ENCODE data around the gene DIAPH3.

DIAPH3 gene

DNA sequence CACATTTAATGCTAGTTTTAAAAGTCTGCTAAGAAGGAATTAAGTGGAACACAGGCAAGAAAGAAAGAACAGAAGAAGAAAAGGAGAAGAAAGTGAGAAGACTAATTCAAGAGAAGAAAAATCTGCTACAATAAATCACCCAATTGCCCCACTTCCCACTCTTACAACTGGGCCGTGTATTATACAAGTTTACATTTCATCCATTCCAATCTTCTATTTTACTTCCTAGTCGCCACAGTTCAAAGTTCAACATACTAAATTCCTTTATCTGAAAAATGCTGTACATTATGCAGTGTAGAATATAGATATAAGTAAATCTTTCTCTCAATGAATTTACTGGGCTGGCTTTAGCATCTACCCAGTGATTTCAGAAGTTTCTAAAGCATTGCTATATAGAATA lies 328.2 kb downstream of the DIAPH3 start:
- Histone ChIP-seq H3K9me2 (replicated peaks; ENCODE audit: control insufficient read depth, low read length) (no peaks in the 10 kb centered on the region), H3K79me2 (ENCODE audit: control insufficient read depth, low read length) (no peaks in the 10 kb centered on the region), H3K4me1 (ENCODE audit: control insufficient read depth, low read length) (no peaks in the 10 kb centered on the region), H3K4me3 (ENCODE audit: low read length) (no peak overlapping the region), H3K27ac (ENCODE audit: low read depth, low read length) (no peak overlapping the region), H3F3A (ENCODE audit: control insufficient read depth, insufficient read depth) (no peaks in the 10 kb centered on the region), H3K4me2 (ENCODE audit: low read length) (no peak overlapping the region), H3K36me3 (ENCODE audit: control insufficient read depth, low read length) (peaks cover 3% of the 10 kb centered on the region; the same call in 1 of the 2 replicates), H4K20me1 (ENCODE audit: control insufficient read depth, insufficient read depth, low read depth, low read length) (no peaks in the 10 kb centered on the region), H3K9me3 (ENCODE audit: control insufficient read depth, insufficient read depth, low read length) (no peaks in the 10 kb centered on the region), H3K27me3 (ENCODE audit: control insufficient read depth, low read length) (no peaks in the 10 kb centered on the region)
- TF ChIP-seq EZH2phosphoT487 (IDR thresholded peaks at IDR 0.05; ENCODE audit: borderline replicate concordance, low read length) = no peak
- TF ChIP-seq, protein P1, sequence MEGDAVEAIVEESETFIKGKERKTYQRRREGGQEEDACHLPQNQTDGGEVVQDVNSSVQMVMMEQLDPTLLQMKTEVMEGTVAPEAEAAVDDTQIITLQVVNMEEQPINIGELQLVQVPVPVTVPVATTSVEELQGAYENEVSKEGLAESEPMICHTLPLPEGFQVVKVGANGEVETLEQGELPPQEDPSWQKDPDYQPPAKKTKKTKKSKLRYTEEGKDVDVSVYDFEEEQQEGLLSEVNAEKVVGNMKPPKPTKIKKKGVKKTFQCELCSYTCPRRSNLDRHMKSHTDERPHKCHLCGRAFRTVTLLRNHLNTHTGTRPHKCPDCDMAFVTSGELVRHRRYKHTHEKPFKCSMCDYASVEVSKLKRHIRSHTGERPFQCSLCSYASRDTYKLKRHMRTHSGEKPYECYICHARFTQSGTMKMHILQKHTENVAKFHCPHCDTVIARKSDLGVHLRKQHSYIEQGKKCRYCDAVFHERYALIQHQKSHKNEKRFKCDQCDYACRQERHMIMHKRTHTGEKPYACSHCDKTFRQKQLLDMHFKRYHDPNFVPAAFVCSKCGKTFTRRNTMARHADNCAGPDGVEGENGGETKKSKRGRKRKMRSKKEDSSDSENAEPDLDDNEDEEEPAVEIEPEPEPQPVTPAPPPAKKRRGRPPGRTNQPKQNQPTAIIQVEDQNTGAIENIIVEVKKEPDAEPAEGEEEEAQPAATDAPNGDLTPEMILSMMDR (IDR thresholded peaks at IDR 0.05; ENCODE audit: low read depth, low read length, poor library complexity, severe bottlenecking) = no peak

DNA sequence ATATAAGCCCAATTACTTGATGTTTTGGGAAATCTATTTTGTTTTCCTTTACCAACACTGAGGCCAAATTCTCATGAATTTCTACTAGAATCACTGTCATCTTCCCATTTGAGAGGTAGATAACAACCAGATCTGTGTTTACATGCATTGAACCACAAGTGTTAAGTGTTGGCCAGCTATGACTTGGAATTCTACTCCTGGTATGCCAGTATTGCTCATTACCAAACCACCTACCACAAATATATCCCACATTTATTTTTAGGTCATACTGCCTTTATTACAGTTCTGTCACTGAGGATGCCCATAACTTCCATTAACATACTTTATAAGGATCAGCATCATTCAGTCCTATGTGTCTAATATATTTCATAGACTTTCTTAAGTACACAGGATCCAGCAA lies 328.9 kb downstream of the DIAPH3 start:
- H3K27ac ChIP-seq (ENCODE audit: low read depth, low read length) = no peak overlapping the region
- TF ChIP-seq, protein P1 (IDR thresholded peaks at IDR 0.05; ENCODE audit: low read depth, low read length, poor library complexity, severe bottlenecking) = no peak
- no peak for TF ChIP-seq EZH2phosphoT487 (IDR thresholded peaks at IDR 0.05; ENCODE audit: borderline replicate concordance, low read length)
- H3K27me3 ChIP-seq (ENCODE audit: control insufficient read depth, low read length) = no peaks in the 10 kb centered on the region
- H3K9me2 ChIP-seq (replicated peaks; ENCODE audit: control insufficient read depth, low read length) = no peaks in the 10 kb centered on the region
- no peaks in the 10 kb centered on the region for H3K79me2 ChIP-seq (ENCODE audit: control insufficient read depth, low read length)
- no peaks in the 10 kb centered on the region for H3K9me3 ChIP-seq (ENCODE audit: control insufficient read depth, insufficient read depth, low read length)
- H4K20me1 ChIP-seq (ENCODE audit: control insufficient read depth, insufficient read depth, low read depth, low read length) = no peaks in the 10 kb centered on the region
- H3K4me2 ChIP-seq (ENCODE audit: low read length) = no peak overlapping the region
- peaks cover 3% of the 10 kb centered on the region; the same call in 1 of the 2 replicates for H3K36me3 ChIP-seq (ENCODE audit: control insufficient read depth, low read length)
- H3K4me3 ChIP-seq (ENCODE audit: low read length) = no peak overlapping the region
- H3K4me1 ChIP-seq (ENCODE audit: control insufficient read depth, low read length) = no peaks in the 10 kb centered on the region
- H3F3A ChIP-seq (ENCODE audit: control insufficient read depth, insufficient read depth) = no peaks in the 10 kb centered on the region

- Histone ChIP-seq H3K4me3 (ENCODE audit: low read length) (no peak overlapping the region), H3K4me1 (ENCODE audit: control insufficient read depth, low read length) (no peaks in the 10 kb centered on the region), H4K20me1 (ENCODE audit: control insufficient read depth, insufficient read depth, low read depth, low read length) (no peaks in the 10 kb centered on the region), H3F3A (ENCODE audit: control insufficient read depth, insufficient read depth) (no peaks in the 10 kb centered on the region), H3K79me2 (ENCODE audit: control insufficient read depth, low read length) (no peaks in the 10 kb centered on the region), H3K9me2 (replicated peaks; ENCODE audit: control insufficient read depth, low read length) (no peaks in the 10 kb centered on the region), H3K27ac (ENCODE audit: low read depth, low read length) (no peak overlapping the region), H3K4me2 (ENCODE audit: low read length) (no peak overlapping the region), H3K9me3 (ENCODE audit: control insufficient read depth, insufficient read depth, low read length) (no peaks in the 10 kb centered on the region), H3K27me3 (ENCODE audit: control insufficient read depth, low read length) (no peaks in the 10 kb centered on the region), H3K36me3 (ENCODE audit: control insufficient read depth, low read length) (no peaks in the 10 kb centered on the region)
- TF ChIP-seq, protein P1 (IDR thresholded peaks at IDR 0.05; ENCODE audit: low read depth, low read length, poor library complexity, severe bottlenecking) = no peak
- TF ChIP-seq EZH2phosphoT487 (IDR thresholded peaks at IDR 0.05; ENCODE audit: borderline replicate concordance, low read length) = no peak
Observed at GRCh38 chr13:59829690-59830089, 334.0 kb downstream of the DIAPH3 start.

Data from DOHH2 (cell line).